B cell (primary cell): ENCODE data around the gene STK24. TPM values are rescaled to one million over a fixed set of nuclear protein-coding genes. Genes with fewer than 3 reads are reported as not detected.

ENCODE experiments used
- ATAC-seq: fragments of 200-7000 bp; cut with Tn5 transposase; one replicate; pipeline ENCODE4 v1.10.0; 2021; ENCODE audit warnings: low read depth, mild to moderate bottlenecking, moderate number of reproducible peaks, moderate library complexity
- CTCF ChIA-PET: fragments of 350-600 bp; sonication (Branson Sonifier 250); formaldehyde crosslinking; loops from one replicate; lab custom pipeline; 2021; ENCODE audit warnings: antibody characterized with exemption, inconsistent platforms; lab: Charles Lee
- POLR2A ChIA-PET: fragments of 350-600 bp; sonication (Branson Sonifier 250); formaldehyde crosslinking; loops from one replicate; lab custom pipeline; 2021; ENCODE audit warnings: antibody characterized with exemption; lab: Charles Lee
- DNase-seq: peaks from one replicate; pipeline ENCODE4 v3.0.0; 2013
- H2AFZ ChIP-seq: 2 replicates; pipeline ENCODE4 v1.6.1; 2012; ENCODE audit warnings: mild to moderate bottlenecking, low read depth, low read length; ENCODE audit not compliant: insufficient read depth, poor library complexity, severe bottlenecking
- H3K27ac ChIP-seq, 2 donors: 1 replicate in 1 of 2; 2 replicates in 1 of 2; pipeline ENCODE4 v1.5.1; 2012 to 2013; ENCODE audit warnings: low read length in 2 of 2, mild to moderate bottlenecking in 2 of 2, moderate library complexity in 1 of 2
- H3K27me3 ChIP-seq, 4 experiments: fragments of 200-600 bp in 1 of 4; sonication (generic) in 1 of 4; replicated peaks in 1 of 4; 1 replicate in 2 of 4; 2 replicates in 2 of 4; pipeline versions ENCODE4 v1.6.1 to v1.7.0; 2013 to 2016; ENCODE audit warnings: low read length in 3 of 4, mild to moderate bottlenecking in 2 of 4, mixed read lengths in 1 of 4, moderate library complexity in 1 of 4; ENCODE audit not compliant: insufficient read depth in 4 of 4, control insufficient read depth in 3 of 4; ENCODE audit errors: control extremely low read depth in 1 of 4
- H3K36me3 ChIP-seq, 2 experiments: replicated peaks in 1 of 2; 1 replicate in 1 of 2; 2 replicates in 1 of 2; pipeline versions ENCODE4 v1.6.1 to v1.7.1; 2013; ENCODE audit warnings: low read length in 1 of 2; ENCODE audit not compliant: insufficient read depth in 2 of 2, control insufficient read depth in 1 of 2; ENCODE audit errors: control extremely low read depth in 1 of 2, extremely low read depth in 1 of 2
- H3K4me1 ChIP-seq, 2 donors: fragments of 200-600 bp in 1 of 2; sonication (generic) in 1 of 2; 1 replicate in 1 of 2; 2 replicates in 1 of 2; pipeline versions ENCODE4 v1.5.1 to v1.6.1; 2013 to 2017; ENCODE audit warnings: low read length in 2 of 2; ENCODE audit not compliant: control insufficient read depth in 2 of 2, insufficient read depth in 2 of 2
- H3K4me2 ChIP-seq: replicated peaks from 2 replicates; pipeline ENCODE3; 2012; ENCODE audit warnings: mild to moderate bottlenecking, low read depth, low read length; ENCODE audit not compliant: poor library complexity, severe bottlenecking
- H3K4me3 ChIP-seq, 5 experiments: fragments of 200-600 bp in 1 of 5; sonication (generic) in 1 of 5; 1 replicate in 3 of 5; 2 replicates in 2 of 5; pipeline versions ENCODE4 v1.5.1 to v1.7.0; 2011 to 2016; ENCODE audit warnings: low read length in 4 of 5, mild to moderate bottlenecking in 4 of 5, low read depth in 2 of 5, control low read depth in 1 of 5, moderate library complexity in 1 of 5; ENCODE audit not compliant: insufficient read depth in 1 of 5; ENCODE audit errors: control extremely low read depth in 1 of 5, extremely low read depth in 1 of 5
- H3K79me2 ChIP-seq: fragments of 200-600 bp; sonication (generic); one replicate; pipeline ENCODE4 v1.6.0; 2016; ENCODE audit warnings: low read length; ENCODE audit not compliant: control insufficient read depth, insufficient read depth
- H3K9ac ChIP-seq: fragments of 200-600 bp; sonication (generic); 2 replicates; pipeline ENCODE4 v1.6.1; 2017; ENCODE audit warnings: mild to moderate bottlenecking, low read length, moderate library complexity
- H3K9me3 ChIP-seq, 3 donors: one replicate each; pipeline versions ENCODE4 v1.6.1 to v1.7.1; 2013; ENCODE audit warnings: low read length in 2 of 3; ENCODE audit not compliant: control insufficient read depth in 2 of 3, insufficient read depth in 1 of 3; ENCODE audit errors: control extremely low read depth in 1 of 3
- H4K20me1 ChIP-seq: 2 replicates; pipeline ENCODE4 v1.6.0; 2012; ENCODE audit warnings: mild to moderate bottlenecking, low read length; ENCODE audit not compliant: insufficient read depth, control insufficient read depth, poor library complexity, severe bottlenecking
- H3K27ac Mint-ChIP-seq: one replicate; pipeline ENCODE4 v1.8.0; 2021; ENCODE audit warnings: mixed read lengths
- H3K27me3 Mint-ChIP-seq: one replicate; pipeline ENCODE4 v1.8.0; 2021; ENCODE audit warnings: mixed read lengths
- H3K4me1 Mint-ChIP-seq: one replicate; pipeline ENCODE4 v1.8.0; 2021; ENCODE audit warnings: mixed read lengths
- H3K4me3 Mint-ChIP-seq: one replicate; pipeline ENCODE4 v1.8.0; 2021; ENCODE audit warnings: mixed read lengths
- H3K9me3 Mint-ChIP-seq: one replicate; pipeline ENCODE4 v1.8.0; 2022; ENCODE audit warnings: mixed read lengths; ENCODE audit not compliant: insufficient read depth
- EZH2 ChIP-seq: IDR thresholded peaks from 2 replicates; pipeline ENCODE4 v1.6.1; 2012; ENCODE audit warnings: borderline replicate concordance, low read depth, mild to moderate bottlenecking, moderate library complexity, low read length; ENCODE audit not compliant: insufficient read depth, poor library complexity, severe bottlenecking
- WGBS: methylation state at CpG from one replicate; pipeline ENCODE4 v1.1.5; 2013; ENCODE audit warnings: missing lambda C conversion rate; ENCODE audit not compliant: insufficient coverage; 5-methylcytosine and 5-hydroxymethylcytosine counted together
- intact Hi-C: fragments of 100-400 bp; cut with micrococcal nuclease; formaldehyde crosslinking; loops from one replicate; pipeline ENCODE4 v1.10.0; 2022
- polyA plus RNA-seq: library from polyadenylated mRNA; depleted of rRNA; stranded (reverse); fragments of >200 nt; gene quantifications from 2 replicates; pipeline ENCODE4 v1.2.3, GENCODE V29; 2012
- total RNA-seq, 2 donors: library from RNA; stranded (reverse); fragments of 120-200 nt in 1 of 2; gene quantifications; 1 replicate in 1 of 2; 2 replicates in 1 of 2; pipeline versions ENCODE4 v1.2.3 to v1.2.4, GENCODE V29; 2013 to 2022
- TF ChIP-seq, protein P1 (sequence below): fragments of 200-600 bp; IDR thresholded peaks from one replicate; pipeline ENCODE4 v1.8.0; 2022; ENCODE audit warnings: antibody characterized with exemption, mild to moderate bottlenecking

Gene STK24
- total and polyA plus RNA-seq, 2 donors (not counting 1 experiment from before 2014, with no cell fraction given): 47.2 to 117 TPM

DNA sequence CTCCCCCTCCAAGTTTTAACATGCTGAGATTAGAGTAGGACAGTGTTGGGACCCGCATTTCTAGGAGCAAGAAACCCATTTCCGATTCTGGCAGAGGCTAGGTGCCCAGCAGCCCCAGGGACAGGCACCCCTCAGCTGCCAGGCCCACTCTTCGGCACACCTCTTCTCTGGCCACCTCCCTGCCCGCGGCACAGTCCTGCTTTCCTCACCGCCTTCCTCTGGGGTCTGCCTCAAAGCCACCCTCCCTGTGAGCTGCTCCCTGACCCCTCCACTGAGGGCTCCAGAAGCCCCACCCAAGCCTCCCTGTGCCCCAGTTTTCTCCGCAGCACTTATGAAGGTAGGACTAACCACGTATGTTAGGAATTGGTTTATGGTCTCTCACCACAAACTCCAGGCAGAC, 79.9 kb downstream of the STK24 start:
- no peak for TF ChIP-seq EZH2
- TF ChIP-seq, protein P1, sequence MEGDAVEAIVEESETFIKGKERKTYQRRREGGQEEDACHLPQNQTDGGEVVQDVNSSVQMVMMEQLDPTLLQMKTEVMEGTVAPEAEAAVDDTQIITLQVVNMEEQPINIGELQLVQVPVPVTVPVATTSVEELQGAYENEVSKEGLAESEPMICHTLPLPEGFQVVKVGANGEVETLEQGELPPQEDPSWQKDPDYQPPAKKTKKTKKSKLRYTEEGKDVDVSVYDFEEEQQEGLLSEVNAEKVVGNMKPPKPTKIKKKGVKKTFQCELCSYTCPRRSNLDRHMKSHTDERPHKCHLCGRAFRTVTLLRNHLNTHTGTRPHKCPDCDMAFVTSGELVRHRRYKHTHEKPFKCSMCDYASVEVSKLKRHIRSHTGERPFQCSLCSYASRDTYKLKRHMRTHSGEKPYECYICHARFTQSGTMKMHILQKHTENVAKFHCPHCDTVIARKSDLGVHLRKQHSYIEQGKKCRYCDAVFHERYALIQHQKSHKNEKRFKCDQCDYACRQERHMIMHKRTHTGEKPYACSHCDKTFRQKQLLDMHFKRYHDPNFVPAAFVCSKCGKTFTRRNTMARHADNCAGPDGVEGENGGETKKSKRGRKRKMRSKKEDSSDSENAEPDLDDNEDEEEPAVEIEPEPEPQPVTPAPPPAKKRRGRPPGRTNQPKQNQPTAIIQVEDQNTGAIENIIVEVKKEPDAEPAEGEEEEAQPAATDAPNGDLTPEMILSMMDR: no peak
- no peaks in the 10 kb centered on the region for H3K27me3 ChIP-seq
- peaks cover 5 to 30% of the 10 kb centered on the region in 2 experiments for H3K36me3 ChIP-seq
- peaks cover 97% of the 10 kb centered on the region for H3K79me2 ChIP-seq
- H2AFZ ChIP-seq: no peak overlapping the region
- H3K9ac ChIP-seq: no peak overlapping the region
- peaks cover 89% of the 10 kb centered on the region for H4K20me1 ChIP-seq
- Mint-ChIP-seq H3K27ac (no peak overlapping the region), H3K4me1 (peaks cover 61% of the 10 kb centered on the region), H3K27me3 (no peaks in the 10 kb centered on the region), H3K9me3 (no peaks in the 10 kb centered on the region), H3K4me3 (no peak overlapping the region)
- ChIA-PET CTCF (no interaction called here), POLR2A (no interaction called here)
- DNase-seq (no peak), ATAC-seq (no peak)
- no peak overlapping the region for H3K4me3 ChIP-seq
- H3K4me1 ChIP-seq: peaks cover 10 to 16% of the 10 kb centered on the region in 2 donors
- WGBS: 95% methylated on average over 6 of the region's 8 CpGs
- no peak overlapping the region for H3K27ac ChIP-seq
- H3K4me2 ChIP-seq: no peak overlapping the region
- no peaks in the 10 kb centered on the region for H3K9me3 ChIP-seq
- intact Hi-C loops: no loop called here

DNA sequence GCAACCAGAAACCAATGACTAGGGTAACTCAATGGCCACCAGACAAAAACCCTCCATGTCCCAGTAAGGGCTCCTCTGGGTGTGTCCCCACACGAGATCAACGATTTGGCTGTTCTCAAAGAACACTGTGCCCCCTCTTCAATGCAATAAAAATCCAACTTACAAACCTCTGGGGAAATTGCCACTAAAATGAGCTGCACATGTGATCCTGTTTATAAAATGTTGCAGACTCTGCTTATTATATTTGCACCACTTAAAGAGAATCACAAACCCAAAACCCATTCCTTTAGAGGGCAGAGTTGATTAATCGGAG, 80.5 kb downstream of the STK24 start:
- H3K4me3 Mint-ChIP-seq: no peak overlapping the region
- peaks cover 8 to 12% of the 10 kb centered on the region in 2 donors for H3K4me1 ChIP-seq
- H3K4me1 Mint-ChIP-seq: peaks cover 60% of the 10 kb centered on the region
- peaks cover 97% of the 10 kb centered on the region for H3K79me2 ChIP-seq
- no peaks in the 10 kb centered on the region for H3K27me3 ChIP-seq
- TF ChIP-seq, protein P1: no peak
- no peak for TF ChIP-seq EZH2
- ChIA-PET POLR2A (no interaction called here), CTCF (no interaction called here)
- peaks cover 5 to 30% of the 10 kb centered on the region in 2 experiments for H3K36me3 ChIP-seq
- intact Hi-C loops: no loop called here
- no peak overlapping the region for H3K4me3 ChIP-seq
- H3K27ac Mint-ChIP-seq: no peak overlapping the region
- no peaks in the 10 kb centered on the region for H3K9me3 Mint-ChIP-seq
- H3K9ac ChIP-seq: no peak overlapping the region
- H3K9me3 ChIP-seq: no peaks in the 10 kb centered on the region
- ATAC-seq: no peak
- peaks cover 89% of the 10 kb centered on the region for H4K20me1 ChIP-seq
- no peak overlapping the region for H2AFZ ChIP-seq
- no peak for DNase-seq
- no peaks in the 10 kb centered on the region for H3K27me3 Mint-ChIP-seq
- H3K4me2 ChIP-seq: no peak overlapping the region
- 89% methylated on average over 3 of the region's 3 CpGs for WGBS
- H3K27ac ChIP-seq: no peak overlapping the region
